ENCODE measurements around the gene IL6R.
"Not testable (repeated sequence)": the region's sequence is repeated elsewhere in the genome, so short reads cannot be mapped to it uniquely, and the experiment has no call there.

- TF ChIP-seq CTCF (IDR thresholded peaks at IDR 0.05); REST (IDR thresholded peaks at IDR 0.05; ENCODE audit: insufficient read depth in 1 of 2, low read depth in 2 of 2, low read length in 1 of 2): not testable (repeated sequence)
Observed at GRCh38 chr1:154422049-154422448, 16.9 kb downstream of the IL6R start.

Measured in Panc1 (cell line).